LNCAP (cell line): ENCODE results near the gene LBHD2.

Source experiments
- TF ChIP-seq, protein P1 (sequence below): fragments of 450-650 bp; IDR thresholded peaks from 2 replicates; pipeline ENCODE4 v1.5.1; 2017; ENCODE audit warnings: mild to moderate bottlenecking

The LBHD2 gene

DNA sequence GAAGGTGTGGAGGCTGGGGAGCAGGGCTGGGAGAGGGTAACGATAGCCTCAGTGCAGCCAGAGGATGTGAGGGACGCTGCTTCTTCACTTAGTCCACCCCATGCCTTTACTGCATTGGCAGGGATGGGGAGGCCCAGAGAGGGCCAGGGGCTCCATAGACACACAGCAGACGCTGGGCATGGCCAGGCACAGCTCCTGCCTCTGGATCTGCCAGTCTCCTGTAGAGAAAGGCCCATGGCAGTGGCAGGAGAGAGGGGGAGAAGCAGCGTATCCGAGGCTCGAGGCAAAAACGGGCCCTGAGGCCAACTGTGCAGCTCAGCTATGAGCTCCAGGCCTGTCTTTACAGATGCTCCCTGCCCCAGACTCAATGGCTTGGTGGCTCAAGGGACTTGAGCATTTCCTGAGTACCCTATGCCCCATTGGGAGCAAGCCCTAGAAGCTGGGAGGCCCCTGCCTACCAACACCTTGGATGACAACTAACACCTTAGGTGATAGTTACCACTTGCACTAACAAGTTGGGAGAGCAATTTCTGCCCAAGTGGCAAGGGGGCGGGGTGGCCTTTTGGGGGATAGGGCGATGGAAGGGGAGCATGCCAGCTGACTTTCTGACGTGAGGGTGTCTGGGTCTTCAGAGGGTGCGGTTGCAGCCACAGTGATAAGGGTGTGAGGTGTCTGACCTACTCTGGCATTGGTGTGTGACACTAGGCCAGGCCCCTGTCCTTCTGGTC, 5.0 kb upstream of the LBHD2 start:
- TF ChIP-seq, protein P1, sequence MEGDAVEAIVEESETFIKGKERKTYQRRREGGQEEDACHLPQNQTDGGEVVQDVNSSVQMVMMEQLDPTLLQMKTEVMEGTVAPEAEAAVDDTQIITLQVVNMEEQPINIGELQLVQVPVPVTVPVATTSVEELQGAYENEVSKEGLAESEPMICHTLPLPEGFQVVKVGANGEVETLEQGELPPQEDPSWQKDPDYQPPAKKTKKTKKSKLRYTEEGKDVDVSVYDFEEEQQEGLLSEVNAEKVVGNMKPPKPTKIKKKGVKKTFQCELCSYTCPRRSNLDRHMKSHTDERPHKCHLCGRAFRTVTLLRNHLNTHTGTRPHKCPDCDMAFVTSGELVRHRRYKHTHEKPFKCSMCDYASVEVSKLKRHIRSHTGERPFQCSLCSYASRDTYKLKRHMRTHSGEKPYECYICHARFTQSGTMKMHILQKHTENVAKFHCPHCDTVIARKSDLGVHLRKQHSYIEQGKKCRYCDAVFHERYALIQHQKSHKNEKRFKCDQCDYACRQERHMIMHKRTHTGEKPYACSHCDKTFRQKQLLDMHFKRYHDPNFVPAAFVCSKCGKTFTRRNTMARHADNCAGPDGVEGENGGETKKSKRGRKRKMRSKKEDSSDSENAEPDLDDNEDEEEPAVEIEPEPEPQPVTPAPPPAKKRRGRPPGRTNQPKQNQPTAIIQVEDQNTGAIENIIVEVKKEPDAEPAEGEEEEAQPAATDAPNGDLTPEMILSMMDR, result no peak

DNA sequence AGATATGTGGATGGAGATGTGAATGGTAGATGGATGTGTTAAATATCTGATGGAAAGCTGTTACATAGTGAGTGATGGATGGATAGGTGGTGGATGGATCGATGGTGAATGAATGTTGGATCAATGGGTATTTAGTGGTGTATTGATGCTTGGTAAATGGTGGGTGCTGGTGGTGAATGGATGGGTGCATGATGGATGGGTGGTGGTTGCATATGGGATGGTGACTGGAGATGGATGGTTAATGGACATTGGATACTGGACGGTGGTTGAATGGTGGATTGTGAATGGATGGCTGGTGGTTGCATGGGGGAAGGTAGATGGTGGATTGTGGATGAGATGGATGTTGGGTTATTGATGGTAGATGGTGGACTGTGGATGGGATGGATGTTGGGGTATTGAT, 2.1 kb upstream of the LBHD2 start:
- TF ChIP-seq, protein P1, result no peak

DNA sequence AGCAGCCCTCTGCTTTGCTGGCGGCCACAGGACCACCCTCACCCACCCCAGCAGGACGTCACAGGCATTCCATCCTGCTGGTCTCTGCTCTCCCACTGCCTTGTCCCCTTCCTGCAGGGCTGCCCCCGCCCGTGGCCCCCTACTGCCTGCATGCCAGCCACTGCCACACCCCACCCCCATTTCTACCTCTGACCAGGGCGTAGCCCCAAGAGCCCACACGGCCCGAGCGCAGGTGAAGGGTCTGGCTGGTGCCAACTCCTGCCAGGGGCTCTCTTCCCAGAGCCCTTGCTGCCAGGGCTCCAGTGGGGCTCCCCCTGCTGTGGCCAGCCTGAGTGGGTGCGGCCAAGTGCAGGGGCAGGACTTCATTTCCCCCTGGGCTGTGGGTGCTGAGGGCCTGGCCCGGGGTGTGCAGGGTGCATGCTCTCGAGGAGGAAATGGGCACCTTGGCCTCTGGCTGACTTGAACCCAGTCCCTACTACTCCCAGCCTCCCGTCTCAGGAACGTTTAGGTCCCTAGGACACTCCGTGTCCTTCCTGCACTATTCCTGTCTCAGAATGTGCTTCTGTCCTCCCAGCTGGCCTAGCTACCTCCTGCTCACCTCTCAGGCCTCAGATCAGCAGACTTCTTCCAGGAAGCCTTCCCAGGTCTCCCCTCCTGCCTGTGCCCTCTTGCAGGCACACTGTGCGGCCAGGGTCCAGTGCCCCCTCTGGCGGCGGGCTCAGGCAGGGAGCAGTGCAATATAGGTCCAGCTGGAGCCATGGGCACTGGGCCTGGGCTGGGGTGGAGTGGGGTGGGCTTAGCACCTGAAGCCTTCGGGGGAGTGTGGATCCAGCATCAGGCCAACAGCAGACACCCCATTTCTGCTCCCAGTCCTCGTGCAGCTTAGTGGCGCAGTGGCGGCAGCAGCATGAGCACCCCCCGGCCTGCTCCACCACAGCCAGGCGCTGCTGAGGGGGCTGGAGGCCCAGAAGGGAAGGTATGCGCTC, 1.4 kb downstream of the LBHD2 start:
- TF ChIP-seq, protein P1, result peak; percentile 38; the same call in 1 of the 2 replicates

DNA sequence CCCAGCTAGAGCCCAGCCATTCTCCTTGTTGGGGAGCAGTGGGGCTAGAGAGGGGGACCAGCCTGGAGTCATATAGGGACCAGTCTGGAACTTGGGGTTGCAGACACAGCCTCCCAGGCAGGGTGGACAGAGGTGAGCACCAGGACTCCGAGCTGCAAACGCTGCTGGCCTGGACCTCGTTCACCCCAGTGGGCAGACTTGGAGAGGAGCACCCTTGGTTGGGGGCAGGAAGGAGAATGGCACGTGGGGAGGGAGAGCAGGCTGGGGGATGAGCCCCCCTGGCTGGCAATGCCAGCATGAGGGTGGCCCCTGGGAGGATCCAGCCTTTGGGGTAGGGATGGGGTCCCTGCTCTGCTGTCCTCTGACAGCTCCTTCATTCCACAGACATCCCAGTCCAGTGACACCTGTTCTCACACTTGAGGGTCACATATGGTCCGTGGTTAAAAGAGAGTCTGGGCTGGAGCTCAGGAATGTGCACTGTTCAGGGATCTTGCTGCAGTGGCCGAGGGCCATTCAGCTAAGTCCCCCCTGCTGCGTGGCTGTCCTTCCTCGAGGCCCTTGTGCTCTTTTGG, 2.8 kb downstream of the LBHD2 start:
- TF ChIP-seq, protein P1, result no peak

DNA sequence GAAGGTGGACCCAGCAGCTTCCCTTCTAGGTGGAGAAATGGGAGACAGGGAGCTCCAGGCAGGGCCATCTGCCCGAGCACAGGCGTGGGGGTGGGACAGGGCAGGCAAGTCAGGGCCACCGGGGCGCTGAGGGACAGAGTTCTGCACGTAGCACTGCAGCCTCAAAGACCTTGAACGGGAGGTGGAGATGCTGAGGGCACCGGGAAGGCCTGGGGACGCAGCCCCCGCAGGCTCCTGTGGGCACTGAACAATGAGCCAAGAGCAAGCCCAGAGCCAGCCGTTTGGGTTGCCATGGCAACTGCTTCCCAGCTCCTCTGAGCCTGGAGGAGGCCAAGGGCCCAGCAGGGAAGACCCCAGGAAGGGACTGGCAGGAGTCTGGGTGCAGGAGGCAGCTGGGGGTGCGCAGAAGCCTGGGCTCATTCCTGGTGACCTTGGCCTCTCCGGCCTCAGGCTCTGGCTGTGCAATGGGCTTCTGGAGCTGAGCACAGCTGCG, 3.4 kb downstream of the LBHD2 start:
- TF ChIP-seq, protein P1, result no peak

DNA sequence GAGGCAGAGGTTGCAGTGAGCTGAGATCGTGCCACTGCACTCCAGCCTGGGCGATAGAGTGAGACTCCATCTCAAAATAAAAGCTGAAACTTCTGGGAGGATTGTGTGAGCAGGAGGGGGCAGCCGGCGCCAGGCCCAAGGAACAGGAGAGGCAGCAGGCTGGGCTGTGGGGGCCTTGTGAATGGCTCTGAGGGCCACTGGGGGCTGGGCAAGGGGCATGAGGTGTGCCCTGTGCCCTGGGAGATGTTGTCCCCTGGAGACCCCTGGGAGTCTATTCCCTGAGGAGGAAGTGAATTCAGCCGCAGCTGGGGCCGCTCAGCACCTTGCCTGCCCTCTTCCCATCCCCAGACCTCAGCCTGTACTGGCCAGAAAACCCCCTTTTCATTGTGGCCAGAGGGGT, 4.9 kb downstream of the LBHD2 start:
- TF ChIP-seq, protein P1, result no peak
